HTR-8/SVneo (cell line): ENCODE measurements around the gene TRPM2.

Experiments used
- DNase-seq: peaks from one replicate; pipeline ENCODE4 v3.0.0; 2011; ENCODE audit warnings: low spot score, mixed read lengths; ENCODE audit not compliant: insufficient read length
- FAIRE-seq: peaks from 2 replicates; lab custom pipeline; 2011; peaks lifted over from hg19 to GRCh38; lab: Jason Lieb, UNC

Gene TRPM2

DNA sequence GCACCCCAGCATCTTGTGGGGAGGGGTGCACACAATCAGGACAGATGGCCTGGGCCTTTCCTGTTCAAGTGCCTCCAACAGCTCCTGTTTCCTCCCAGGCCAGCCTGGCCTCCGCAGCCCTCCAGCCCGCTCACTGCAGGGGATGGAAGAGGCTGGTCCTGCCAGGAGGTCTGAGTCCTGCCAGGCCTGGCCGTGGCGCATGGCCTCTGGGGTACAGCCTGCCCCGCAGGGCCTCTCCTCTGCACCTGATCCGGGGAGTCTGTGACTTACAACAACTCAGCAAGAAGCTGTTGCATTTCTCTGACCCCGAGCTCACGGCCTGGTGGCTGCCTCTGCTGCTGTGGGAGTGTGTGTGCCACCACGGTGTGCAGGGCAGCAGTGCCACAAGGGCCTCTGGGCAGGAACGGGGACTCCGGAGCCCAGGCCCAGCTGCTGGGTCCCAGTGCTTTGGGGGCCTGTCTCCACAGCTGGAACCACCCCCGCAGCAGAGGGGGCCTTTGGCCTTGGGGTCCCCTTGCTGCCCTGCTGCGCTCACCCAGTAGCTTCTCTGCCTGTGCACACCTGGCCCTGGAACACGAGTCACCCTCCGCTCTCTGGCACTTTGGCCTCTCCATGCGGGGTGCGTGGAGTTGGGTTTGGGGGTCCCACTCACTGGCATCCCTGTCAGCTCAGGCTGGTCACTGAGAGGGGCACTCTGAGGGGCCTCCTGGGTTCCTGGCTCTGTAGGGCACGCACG, 84.4 kb downstream of the TRPM2 start:
- no peak for DNase-seq
- FAIRE-seq = no peak

- FAIRE-seq = no peak
- DNase-seq = no peak
Measured at GRCh38 chr21:44438531-44439210, 85.2 kb downstream of the TRPM2 start.

- FAIRE-seq = no peak
Measured at GRCh38 chr21:44439211-44439600, 85.8 kb downstream of the TRPM2 start.

GRCh38 chr21:44440241-44441040, 87.0 kb downstream of the TRPM2 start:
- DNase-seq (no peak), FAIRE-seq (no peak)

More at GRCh38 chr21:44439211-44439600, 85.8 kb downstream of the TRPM2 start:
- no peak for DNase-seq

DNA sequence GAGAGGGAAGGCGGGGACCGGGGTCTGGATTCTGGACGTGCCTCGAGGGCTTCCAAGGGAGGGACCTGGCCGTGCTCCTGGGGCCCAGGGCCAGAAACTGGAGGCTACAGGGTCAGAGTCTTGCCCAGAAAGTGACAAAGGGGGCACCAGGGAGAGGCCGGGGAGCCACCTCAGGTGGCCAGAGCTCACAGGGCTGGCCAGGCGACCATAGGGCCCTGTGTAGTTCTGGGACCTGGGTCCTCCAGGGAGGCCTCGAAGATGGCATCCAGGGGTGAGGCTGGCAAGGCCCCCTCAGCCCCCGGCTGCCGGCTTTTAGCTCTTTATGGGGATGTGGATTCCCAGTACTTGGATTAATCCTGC, 87.6 kb downstream of the TRPM2 start:
- DNase-seq = no peak
- no peak for FAIRE-seq

- no peak for FAIRE-seq
Measured at GRCh38 chr21:44441581-44442265, 88.3 kb downstream of the TRPM2 start.

DNA sequence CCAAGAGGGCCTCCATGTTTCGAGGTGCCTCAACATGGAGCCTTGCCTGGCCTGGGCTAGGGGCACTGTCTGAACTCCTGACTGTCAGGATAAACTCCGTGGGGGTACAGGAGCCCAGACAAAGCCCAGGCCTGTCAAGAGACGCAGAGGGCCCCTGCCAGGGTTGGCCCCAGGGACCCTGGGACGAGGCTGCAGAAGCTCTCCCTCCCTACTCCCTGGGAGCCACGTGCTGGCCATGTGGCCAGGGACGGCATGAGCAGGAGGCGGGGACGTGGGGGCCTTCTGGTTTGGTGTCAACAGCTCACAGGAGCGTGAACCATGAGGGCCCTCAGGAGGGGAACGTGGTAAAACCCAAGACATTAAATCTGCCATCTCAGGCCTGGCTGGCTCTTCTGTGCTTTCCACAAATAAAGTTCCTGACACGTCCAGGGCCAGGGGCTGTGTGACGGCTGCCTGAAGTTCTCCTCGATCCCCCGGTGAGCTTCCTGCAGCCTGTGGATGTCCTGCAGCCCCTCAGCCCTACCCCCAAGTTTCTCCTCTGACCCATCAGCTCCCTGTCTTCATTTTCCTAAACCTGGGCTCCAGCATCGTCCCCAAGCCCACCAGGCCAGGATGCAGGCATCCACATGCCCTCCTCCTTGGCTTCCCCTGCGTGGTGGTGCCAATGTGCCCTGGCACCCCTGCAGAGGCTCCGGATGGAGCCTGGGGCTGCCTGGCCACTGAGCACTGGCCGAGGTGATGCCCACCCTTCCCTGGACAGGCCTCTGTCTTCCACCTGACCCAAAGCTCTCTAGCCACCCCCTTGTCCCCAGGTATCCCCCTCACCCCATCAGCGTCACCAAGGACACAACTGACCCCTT, 89.1 kb downstream of the TRPM2 start:
- FAIRE-seq (no peak), DNase-seq (no peak)

More at GRCh38 chr21:44441581-44442265, 88.3 kb downstream of the TRPM2 start:
- no peak for DNase-seq

DNA sequence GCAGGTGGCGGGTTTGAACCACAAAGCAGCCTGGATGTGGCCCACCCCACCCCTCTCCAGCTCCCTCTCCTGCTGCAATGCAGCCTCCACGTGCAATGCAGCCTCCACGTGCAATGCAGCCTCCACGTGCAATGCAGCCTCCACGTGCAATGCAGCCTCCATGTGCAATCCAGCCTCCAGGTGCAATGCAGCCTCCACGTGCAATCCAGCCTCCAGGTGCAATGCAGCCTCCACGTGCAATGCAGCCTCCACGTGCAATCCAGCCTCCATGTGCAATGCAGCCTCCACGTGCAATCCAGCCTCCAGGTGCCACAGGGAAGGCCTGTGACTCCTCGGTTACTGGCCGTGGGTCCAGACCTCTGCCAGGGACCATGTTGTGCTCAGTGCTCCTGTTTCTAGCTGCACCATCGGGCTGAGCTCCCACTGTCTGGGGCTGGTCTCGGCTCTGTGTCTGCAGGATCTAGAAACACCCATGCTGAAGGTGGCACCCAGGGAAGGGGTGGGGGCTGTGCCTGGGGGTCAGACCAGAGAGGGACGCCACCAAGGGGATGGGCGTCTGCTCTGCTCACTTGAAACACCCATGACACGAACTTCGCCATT, 90.0 kb downstream of the TRPM2 start:
- FAIRE-seq = no peak
- no peak for DNase-seq

DNA sequence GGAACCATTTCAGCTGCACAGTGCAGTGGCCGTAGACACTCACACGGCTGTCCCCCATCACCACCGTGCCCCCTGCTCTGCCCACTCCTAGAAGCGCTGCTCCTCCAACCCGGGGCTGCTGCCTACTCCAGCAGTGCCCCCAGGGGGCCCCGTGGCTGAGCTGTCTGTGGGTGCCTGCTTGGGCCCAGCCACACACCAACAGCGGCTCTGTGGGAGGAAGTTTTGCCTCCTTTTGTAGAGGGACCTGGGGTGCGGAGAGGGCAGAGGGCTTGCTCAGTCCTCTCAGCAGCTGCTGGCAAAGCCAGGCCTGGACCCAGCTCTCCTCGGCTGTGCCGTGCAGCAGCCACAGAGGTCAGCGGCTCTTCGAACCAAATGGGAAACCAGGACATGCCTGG, 90.5 kb downstream of the TRPM2 start:
- FAIRE-seq = no peak
- no peak for DNase-seq

DNA sequence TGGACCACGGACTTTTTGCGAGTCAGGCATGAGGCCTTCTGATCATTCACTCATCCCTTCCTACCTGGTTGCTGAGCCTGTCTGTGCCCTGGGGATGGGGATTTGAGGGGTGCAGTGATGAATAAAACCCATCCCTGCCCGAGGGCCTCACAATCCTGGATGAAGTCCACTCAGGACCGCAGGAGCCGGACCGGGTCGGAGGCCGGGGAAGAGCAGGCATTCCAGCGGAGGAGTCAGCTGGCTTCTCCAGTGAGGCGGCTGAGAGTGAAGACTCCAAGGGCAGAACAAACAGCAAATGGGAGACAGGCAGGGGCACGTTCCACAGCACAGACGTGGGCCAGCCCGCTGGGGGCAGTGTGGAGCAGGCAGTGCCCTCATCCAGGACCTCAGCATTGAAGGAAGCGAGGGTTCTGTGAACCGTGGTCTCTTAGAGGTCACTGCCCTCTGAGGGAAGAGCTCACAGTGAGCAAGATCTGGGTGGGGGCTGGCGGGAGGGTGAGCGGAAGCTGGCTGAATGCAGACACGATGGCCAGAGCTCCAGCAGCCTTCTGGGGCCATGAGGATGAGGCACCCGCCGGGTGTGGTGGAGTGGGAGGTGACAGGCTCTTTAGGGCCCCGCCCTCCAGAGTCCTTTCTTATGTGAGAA, 91.0 kb downstream of the TRPM2 start:
- no peak for DNase-seq
- FAIRE-seq = peak; percentile 48

GRCh38 chr21:44445145-44445812, 91.9 kb downstream of the TRPM2 start:
- no peak for DNase-seq
- no peak for FAIRE-seq

DNA sequence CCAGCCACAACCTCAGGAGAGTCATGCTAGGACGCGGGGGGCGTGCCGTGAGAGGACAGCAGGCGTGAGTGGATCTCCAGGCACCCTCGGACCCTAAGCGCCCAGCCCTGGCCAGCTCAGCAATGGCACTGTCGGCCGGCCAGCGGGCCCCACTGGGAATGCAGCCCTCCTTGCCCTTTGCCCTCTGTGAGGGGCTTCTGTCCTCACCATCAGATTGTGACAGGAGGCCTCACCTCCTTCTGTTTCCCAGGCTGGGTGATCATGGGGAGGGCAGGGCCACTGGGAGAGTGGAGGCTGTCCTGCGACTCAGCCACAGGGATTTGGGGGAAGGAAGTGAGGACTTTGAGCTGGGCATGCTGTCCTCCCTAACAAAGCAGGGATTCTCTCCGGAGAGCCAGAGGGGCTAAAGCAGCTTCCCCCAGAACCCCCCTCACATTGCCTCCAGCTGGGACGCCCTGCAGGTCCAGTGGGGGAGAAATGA, 95.3 kb downstream of the TRPM2 start:
- no peak for DNase-seq
- FAIRE-seq = no peak

DNA sequence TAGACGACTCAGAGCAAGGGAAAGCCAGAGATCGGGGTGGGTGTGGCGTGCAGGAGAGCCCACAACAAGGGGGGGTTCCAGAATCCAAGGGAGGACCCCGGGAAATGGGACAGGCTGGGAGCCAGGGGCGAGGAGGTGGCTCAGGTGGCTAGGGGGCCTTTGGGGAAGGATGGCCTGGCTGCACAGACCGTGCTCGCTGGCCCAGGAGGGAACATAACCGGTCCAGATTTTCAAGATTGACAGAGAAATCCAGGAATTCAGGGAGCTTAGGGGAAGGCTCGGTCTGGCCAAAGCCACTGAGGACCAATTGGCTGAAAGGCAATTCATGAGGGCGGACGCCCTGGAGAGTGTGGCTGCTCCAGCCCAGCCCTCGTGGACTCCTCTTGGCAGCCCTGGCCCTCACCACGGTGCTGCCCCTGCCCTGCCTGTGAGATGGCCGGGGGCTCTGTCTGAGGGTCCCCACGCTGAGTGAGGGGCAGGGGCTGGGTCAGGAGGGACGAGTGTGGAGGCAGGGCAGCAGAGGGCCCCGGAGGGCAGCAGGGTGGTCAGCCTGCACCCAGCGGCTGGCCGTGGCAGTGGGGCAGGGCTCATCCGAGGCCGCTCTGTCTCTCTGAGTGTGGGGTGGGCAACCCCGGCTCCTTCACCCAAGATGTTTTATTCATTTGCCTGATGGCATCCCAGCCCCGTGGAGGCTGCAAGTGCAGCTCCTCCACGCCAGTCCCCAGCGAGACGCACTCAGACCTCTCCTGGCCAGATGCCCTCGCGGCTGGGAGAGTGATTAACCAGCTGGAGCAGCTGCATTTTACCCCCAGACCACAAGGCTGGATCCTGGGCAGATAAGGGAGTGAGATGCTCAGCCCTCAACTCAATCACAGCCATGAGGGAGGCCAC, 96.3 kb downstream of the TRPM2 start:
- no peak for FAIRE-seq
- no peak for DNase-seq

DNA sequence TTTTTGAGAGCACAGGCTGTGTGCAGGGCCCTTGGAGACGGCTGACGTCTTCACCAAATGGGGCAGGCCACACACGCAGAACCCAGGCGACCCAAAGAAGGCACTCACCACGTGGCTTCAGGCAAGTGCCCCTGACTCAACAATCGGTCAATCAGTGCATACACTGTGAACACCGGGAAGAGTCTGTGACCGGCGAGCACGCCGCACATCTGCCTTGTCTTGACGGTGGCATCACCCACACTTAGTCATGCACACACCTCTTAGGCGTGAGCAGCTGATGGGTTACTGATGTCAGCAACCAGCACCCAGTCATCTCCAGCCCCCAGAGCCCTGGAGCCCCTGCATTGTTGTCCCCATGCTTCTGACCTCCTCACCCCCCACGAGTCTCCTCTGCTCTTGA, 97.0 kb downstream of the TRPM2 start:
- FAIRE-seq (no peak), DNase-seq (no peak)

GRCh38 chr21:44450999-44451398, 97.6 kb downstream of the TRPM2 start:
- FAIRE-seq (no peak), DNase-seq (no peak)

DNA sequence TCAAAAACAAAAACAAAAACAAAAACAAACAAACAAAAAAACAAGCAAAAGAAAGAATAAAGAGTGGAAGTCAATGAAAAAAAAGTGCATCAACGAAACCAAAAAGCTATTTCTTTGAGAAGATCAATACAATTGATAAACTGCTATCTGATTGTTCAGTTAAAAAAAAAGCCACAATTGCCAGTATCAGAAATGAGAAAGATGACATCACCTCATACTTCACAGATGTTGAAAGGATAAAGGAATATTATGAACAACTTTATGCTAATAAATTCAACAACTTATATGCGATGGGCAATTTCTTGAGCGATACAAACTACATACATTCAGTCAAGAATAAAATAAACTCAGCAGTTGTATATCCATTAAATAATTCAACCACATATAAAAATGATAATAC, 99.7 kb downstream of the TRPM2 start:
- DNase-seq (no peak), FAIRE-seq (no peak)

DNA sequence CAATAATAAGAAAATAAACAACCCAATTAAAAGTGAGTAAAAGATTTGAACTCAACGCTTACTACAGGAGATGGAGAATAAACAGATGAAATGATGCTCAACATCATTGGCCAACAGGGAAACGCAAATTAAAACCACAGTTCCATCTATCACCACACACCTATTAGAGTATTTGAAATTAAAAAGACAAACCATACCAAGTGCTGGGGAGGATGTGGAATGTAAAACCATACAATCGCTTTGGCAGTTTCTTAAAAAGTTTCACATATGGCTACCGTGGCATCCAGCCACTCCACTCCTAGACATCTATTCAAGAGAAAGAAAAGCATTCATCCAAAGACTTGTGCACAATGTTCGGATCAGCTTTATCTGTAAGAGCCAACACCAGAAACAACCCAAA, 100.6 kb downstream of the TRPM2 start:
- FAIRE-seq (no peak), DNase-seq (no peak)
